KMS-11 (cell line): Measurements from ENCODE around the gene IGIP.

ENCODE experiments used
- H2AFZ ChIP-seq: fragments of 200-600 bp; sonication (generic); 2 replicates; pipeline ENCODE4 v1.6.1; 2016; ENCODE audit warnings: antibody characterized with exemption, mixed run types, low read depth
- H3K27ac ChIP-seq: fragments of 200-600 bp; sonication (generic); 2 replicates; pipeline ENCODE4 v1.6.1; 2016; ENCODE audit warnings: mild to moderate bottlenecking, mixed run types
- H3K27me3 ChIP-seq: fragments of 200-600 bp; sonication (generic); 2 replicates; pipeline ENCODE4 v1.6.1; 2017; ENCODE audit warnings: mild to moderate bottlenecking, low read depth, mixed run types, moderate library complexity; ENCODE audit not compliant: insufficient read depth
- H3K36me3 ChIP-seq: fragments of 200-600 bp; sonication (generic); 2 replicates; pipeline ENCODE4 v1.6.1; 2017; ENCODE audit warnings: mild to moderate bottlenecking, mixed run types; ENCODE audit not compliant: insufficient read depth
- H3K4me1 ChIP-seq: fragments of 200-600 bp; sonication (generic); 2 replicates; pipeline ENCODE4 v1.6.1; 2016; ENCODE audit warnings: mild to moderate bottlenecking, low read depth, mixed run types; ENCODE audit not compliant: poor library complexity, severe bottlenecking
- H3K4me2 ChIP-seq: fragments of 200-600 bp; sonication (generic); 2 replicates; pipeline ENCODE4 v1.7.0; 2016; ENCODE audit warnings: mild to moderate bottlenecking, mixed run types
- H3K4me3 ChIP-seq: fragments of 200-600 bp; sonication (generic); IDR thresholded peaks from 2 replicates; pipeline ENCODE4 v1.6.1; 2017; ENCODE audit warnings: low read depth, low read length, mixed read lengths; ENCODE audit not compliant: insufficient read depth
- H3K79me2 ChIP-seq: fragments of 200-600 bp; sonication (generic); 2 replicates; pipeline ENCODE4 v1.6.1; 2016; ENCODE audit warnings: low read depth, mixed run types; ENCODE audit not compliant: insufficient read depth
- H3K9ac ChIP-seq: fragments of 200-600 bp; sonication (generic); 2 replicates; pipeline ENCODE4 v1.6.1; 2016; ENCODE audit warnings: mild to moderate bottlenecking, mixed run types
- H4K20me1 ChIP-seq: fragments of 200-600 bp; sonication (generic); 2 replicates; pipeline ENCODE4 v1.6.1; 2016; ENCODE audit warnings: mild to moderate bottlenecking, mixed run types; ENCODE audit not compliant: insufficient read depth
- TF ChIP-seq, protein P1 (sequence below): fragments of 200-600 bp; sonication (generic); conservative IDR thresholded peaks from 2 replicates; pipeline ENCODE4 v1.6.1; 2017; ENCODE audit warnings: low read depth, mild to moderate bottlenecking, antibody characterized with exemption, low read length, moderate library complexity, mixed read lengths

The IGIP gene

DNA sequence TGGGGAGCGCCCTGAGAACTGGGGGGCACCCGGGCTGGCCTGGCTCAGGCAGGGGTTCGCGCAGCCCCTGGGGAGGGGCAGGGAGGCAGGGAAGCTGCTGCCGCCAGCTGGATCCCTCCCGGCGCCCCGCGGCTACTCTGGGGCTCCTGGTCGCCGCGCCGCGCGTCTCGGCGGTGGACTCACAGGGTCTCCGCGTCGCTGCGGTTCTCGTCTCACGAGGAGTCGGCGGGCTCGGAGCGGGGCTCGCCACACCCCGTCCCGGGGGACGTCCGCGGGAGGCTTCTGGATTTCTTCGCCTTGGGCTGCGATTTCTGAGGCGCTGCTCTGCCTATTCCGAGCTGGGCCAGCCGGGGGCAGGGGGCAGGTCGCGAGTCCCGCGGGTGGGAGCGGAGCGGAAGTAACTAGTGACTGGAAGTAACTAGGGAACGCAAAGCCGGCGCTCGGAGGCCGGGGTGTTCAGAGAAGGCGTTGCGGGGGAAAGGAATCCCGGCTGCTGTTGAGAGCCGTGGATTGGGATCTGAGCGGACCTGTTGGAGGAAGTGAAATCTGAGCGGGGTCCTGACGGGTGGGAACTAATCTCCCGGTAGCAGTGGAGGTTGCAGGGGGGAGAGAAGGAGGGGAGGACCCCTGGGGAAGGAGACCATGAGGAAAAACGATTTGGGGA lies 49.8 kb downstream of the IGIP start:
- Histone ChIP-seq H3K27ac (peak overlapping the region; percentile 74), H3K9ac (peak overlapping the region; percentile 88), H3K27me3 (no peaks in the 10 kb centered on the region), H3K4me3 (no peak overlapping the region), H2AFZ (peak overlapping the region; percentile 94), H4K20me1 (no peaks in the 10 kb centered on the region), H3K36me3 (no peaks in the 10 kb centered on the region), H3K4me1 (peaks cover 25% of the 10 kb centered on the region), H3K79me2 (no peaks in the 10 kb centered on the region), H3K4me2 (peak overlapping the region; percentile 97)
- TF ChIP-seq, protein P1, sequence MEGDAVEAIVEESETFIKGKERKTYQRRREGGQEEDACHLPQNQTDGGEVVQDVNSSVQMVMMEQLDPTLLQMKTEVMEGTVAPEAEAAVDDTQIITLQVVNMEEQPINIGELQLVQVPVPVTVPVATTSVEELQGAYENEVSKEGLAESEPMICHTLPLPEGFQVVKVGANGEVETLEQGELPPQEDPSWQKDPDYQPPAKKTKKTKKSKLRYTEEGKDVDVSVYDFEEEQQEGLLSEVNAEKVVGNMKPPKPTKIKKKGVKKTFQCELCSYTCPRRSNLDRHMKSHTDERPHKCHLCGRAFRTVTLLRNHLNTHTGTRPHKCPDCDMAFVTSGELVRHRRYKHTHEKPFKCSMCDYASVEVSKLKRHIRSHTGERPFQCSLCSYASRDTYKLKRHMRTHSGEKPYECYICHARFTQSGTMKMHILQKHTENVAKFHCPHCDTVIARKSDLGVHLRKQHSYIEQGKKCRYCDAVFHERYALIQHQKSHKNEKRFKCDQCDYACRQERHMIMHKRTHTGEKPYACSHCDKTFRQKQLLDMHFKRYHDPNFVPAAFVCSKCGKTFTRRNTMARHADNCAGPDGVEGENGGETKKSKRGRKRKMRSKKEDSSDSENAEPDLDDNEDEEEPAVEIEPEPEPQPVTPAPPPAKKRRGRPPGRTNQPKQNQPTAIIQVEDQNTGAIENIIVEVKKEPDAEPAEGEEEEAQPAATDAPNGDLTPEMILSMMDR = 0 out of 2 replicates have a peak, but pooled peaks have one; percentile 19

DNA sequence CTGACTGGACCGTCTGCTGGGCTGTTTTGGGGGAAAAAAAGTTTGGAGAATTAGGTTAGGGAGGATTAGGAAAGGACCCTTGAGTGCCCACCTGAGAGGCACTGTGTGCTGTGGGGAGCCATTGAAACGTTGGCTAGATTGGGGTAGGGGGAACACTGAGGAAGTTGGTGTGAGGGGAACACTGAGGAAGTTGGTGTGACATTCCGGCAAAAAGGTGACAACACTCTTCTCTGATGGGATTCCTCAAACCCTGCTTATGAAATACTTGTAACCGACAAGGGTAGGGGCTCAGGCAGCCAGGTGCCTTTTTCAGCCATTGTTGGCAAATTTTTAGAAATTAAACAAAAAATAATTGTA lies 50.3 kb downstream of the IGIP start:
- Histone ChIP-seq H3K36me3 (no peaks in the 10 kb centered on the region), H3K79me2 (no peaks in the 10 kb centered on the region), H3K4me3 (no peak overlapping the region), H3K4me1 (peaks cover 30% of the 10 kb centered on the region), H3K4me2 (peak overlapping the region; percentile 97), H3K27me3 (no peaks in the 10 kb centered on the region), H4K20me1 (no peaks in the 10 kb centered on the region), H3K9ac (peak overlapping the region; percentile 88), H2AFZ (peak overlapping the region; percentile 94), H3K27ac (peak overlapping the region; percentile 74)
- TF ChIP-seq, protein P1 = no peak

DNA sequence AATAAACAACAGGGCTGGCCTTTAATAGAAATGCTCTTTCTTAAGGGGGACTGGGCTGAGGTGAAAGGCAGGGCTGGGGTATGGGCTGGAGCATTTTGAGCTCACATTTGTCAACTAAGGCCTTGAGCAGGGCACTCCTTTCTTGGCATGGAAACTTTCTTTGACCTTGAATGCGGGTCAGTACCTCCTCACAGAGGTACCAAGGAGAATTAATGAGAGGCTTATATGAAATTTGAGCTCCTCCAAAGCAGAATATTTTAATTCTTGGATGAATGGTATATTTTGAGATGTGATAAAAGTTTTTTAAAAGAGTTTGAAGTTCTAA lies 52.3 kb downstream of the IGIP start:
- TF ChIP-seq, protein P1 = no peak
- Histone ChIP-seq H3K27me3 (no peaks in the 10 kb centered on the region), H3K4me2 (no peak overlapping the region), H3K4me1 (peaks cover 50% of the 10 kb centered on the region), H3K79me2 (no peaks in the 10 kb centered on the region), H3K9ac (no peak overlapping the region), H3K36me3 (no peaks in the 10 kb centered on the region), H3K27ac (no peak overlapping the region), H2AFZ (no peak overlapping the region), H3K4me3 (no peak overlapping the region), H4K20me1 (no peaks in the 10 kb centered on the region)

DNA sequence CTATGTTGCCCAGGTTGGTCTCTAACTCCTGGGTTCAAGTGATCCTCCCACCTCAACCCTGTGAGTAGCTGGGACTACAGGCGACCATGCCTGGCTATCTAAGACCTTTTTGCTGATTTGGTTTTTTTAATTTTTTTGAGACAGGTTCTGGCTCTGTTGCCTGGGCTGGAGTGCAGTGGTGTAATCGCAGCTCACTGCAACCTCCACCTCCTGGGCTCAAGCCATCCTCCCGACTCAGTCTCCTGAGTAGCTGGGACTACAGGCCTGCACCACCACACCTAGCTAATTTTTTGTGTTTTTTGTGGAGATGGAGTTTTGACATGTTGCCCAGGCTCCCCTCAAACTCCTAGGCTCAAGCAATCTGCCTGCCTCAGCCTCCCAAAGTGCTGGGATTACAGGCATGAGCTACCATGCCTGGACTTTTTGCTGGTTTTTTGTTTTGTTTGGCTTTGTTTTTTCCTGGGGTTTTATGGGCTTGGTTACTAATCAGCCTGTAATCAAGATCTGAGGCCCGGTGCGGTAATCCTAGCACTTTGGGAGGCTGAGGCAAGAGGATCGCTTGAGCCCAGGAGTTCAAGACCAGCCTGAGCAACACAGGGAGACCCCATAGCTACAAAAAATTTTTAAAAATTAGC lies 52.9 kb downstream of the IGIP start:
- no peak overlapping the region for H3K4me2 ChIP-seq
- H3K79me2 ChIP-seq = no peaks in the 10 kb centered on the region
- no peaks in the 10 kb centered on the region for H3K27me3 ChIP-seq
- no peak overlapping the region for H2AFZ ChIP-seq
- no peaks in the 10 kb centered on the region for H3K36me3 ChIP-seq
- H4K20me1 ChIP-seq = no peaks in the 10 kb centered on the region
- H3K9ac ChIP-seq = no peak overlapping the region
- H3K4me1 ChIP-seq = peaks cover 49% of the 10 kb centered on the region
- H3K4me3 ChIP-seq = no peak overlapping the region
- H3K27ac ChIP-seq = no peak overlapping the region
- TF ChIP-seq, protein P1 = no peak
